ENCODE measurements around the gene SCUBE1.

- TF ChIP-seq POLR2AphosphoS5 (IDR thresholded peaks at IDR 0.05; ENCODE audit: borderline replicate concordance, low read depth, low read length) (no peak), FOXP2 (optimal IDR thresholded peaks at IDR 0.05; ENCODE audit: control extremely low read depth, extremely low read length, insufficient read depth) (no peak)
These were observed 137.2 kb downstream of the SCUBE1 start for GRCh38 chr22:43205748-43206508.
